NCI-H146 treated with DMSO at 0.1 percent for 48 hours (cell line): ENCODE results near the gene MGP.

ENCODE experiments used
- DNase-seq: peaks from one replicate; lab custom pipeline; 2025; ENCODE audit not compliant: unreplicated experiment; lab: John Stamatoyannopoulos, UW

Gene MGP

DNA sequence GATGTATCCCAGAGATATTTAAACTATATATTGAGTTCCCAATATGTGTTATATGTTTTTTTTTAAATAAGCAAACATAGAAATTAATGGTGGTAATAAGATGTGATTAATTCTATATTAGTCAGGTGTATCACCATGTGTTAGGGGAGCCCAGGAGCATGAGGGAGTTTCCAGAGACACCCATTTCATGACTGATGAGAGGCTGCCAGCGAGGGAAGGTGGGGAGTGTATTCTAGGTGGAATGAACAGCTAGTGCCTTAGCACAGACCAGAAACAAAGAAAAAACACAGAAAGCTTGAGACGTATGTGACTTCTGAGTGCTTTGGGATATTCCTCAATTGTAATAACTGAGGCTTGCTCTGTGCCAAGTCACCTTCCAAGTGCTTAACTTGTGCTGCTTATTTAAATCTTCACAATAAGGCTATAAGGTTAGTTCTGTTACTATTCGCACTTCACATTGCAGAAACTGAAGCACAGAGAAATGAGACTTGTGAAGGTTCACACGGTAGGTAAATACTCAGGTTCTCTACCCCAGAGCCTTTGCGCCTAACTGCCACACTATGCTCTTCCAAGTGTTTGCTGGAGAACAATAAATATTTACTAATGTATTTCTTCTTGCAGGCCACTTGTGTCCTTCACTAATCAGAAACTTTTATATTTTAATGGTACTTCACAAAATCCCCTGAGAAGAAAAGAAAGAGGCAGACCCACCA is 17.9 kb upstream of the MGP start:
- DNase-seq, result no peak

DNA sequence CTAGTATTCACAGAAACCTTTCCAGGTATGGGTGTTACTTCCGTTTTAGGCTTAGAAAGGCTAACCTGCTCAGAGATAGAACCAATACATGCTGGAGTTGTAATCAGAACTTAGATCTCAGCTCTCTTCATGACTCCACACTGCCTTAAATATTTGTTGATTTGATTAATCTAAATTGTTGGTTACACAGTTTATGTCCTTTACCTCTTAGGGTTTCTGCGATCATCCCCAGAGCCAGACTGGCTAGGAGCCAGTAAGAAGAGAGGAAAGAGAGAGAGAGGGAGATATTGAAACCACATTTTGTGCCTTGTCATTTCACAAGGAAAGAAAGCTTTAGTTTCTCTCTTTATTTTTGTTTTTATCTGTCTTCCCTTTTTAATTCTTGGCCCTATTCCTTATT is 16.8 kb upstream of the MGP start:
- DNase-seq, result no peak

DNA sequence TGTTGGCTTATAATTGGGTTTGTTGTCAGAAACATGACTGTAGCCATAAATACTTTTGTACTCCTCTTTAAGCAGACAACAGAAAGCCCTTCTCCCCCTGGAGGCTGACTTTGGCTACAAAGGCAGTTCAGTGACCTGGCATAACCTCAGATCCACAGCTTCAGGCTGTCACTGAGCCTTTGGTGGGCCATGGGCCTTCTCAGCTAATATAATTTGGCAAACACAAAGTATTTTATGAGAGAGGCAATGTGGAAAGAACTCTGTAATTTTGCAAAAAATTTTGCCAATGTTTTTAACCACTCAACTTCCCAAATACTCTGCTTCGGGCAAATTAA is 15.5 kb upstream of the MGP start:
- DNase-seq, result no peak

DNA sequence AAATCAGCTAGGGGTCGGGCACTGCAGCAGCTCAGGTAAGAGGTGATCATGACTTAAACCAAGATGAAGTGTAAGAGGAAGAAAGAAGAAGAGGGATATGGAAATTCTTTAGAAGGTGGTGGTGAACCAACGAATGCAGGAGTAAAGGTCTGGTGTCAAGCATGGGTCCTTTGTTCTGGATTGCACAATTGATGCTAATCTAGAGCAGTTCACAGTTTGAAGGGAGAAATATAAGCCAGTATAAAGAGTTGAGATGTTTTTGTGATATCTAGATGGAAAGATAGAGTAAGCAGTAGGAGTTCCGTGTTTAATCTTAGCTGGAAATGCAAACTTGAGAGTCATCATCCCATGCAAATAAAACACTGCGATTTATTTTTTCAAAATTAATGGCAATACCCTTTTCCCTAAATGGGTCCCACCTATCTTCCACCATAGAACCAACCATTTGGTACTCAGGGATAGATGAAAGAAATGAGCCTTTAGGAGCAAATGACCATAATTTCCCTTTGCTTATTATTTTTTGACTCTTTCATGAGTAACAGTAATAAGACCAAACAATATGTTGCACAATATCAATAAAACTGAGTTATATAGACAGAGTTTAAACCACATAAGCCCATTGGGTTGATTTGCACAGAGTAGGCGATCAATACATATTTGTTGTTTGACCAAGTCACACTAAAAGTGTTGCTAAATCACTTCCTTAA is 15.0 kb upstream of the MGP start:
- DNase-seq, result no peak

DNA sequence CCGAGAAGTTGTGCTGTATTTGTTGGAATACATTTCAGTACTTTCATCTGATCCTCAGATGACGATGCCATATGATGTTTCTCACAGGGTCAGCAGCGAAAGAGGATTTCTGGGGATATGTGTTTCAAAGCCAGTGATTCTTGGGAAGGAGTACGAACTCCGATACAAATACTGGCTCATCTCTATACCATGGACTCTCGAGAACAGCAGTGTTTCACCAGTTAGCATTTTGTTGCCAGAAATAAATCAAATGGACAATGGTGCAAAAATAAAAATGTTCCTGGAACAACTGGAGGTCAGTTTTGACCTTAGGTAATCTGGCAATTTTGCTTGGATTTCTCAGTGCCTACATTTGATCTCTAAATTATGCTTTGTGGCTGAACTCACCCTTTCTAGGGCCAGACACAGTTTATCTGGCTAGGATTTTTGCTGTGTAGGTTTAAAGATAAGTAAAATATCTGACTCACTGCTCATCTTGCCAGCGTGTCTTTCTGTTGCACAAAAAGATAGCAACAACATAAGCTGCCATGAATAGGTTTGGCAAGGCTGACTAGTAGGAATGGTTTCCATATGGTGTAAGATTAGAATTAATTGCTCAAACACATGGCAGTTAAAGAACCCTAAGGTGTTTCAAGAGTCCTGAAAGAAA is 11.0 kb upstream of the MGP start:
- no peak for DNase-seq

DNA sequence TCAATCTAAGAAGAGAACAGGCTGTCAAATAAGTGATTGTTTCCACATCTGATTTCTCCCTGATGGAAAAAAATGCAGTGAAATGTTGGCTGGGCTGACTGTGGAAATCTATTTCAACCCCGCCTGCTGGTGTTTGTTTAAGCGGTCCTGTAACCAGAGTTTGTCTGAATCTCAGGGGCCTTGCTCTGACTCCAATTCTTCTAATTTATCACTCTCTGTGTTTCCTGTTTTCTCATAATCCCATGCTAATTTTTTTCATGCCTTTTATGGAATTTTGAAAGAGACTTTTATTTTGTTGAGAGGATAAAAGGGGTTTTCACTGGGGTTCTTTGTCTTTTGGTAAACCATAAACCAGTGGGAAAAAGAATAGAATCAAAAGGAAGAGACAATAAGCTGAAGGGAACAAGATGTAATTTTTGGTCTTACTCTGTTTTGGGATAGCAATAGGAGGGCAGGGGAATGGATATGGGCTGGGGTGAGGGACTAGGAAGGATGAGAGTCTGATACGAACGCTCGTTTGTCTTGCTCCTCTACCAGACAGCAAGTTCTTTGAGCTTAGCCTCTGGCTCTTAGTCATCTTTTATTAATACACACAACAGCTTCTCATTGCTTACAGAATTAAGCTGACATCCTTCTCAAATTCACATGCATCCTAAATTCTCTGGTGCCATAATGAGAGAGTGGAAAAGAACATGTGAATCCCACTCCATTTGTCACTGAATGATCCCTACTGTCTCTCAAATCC is 8.0 kb upstream of the MGP start:
- DNase-seq, result no peak

DNA sequence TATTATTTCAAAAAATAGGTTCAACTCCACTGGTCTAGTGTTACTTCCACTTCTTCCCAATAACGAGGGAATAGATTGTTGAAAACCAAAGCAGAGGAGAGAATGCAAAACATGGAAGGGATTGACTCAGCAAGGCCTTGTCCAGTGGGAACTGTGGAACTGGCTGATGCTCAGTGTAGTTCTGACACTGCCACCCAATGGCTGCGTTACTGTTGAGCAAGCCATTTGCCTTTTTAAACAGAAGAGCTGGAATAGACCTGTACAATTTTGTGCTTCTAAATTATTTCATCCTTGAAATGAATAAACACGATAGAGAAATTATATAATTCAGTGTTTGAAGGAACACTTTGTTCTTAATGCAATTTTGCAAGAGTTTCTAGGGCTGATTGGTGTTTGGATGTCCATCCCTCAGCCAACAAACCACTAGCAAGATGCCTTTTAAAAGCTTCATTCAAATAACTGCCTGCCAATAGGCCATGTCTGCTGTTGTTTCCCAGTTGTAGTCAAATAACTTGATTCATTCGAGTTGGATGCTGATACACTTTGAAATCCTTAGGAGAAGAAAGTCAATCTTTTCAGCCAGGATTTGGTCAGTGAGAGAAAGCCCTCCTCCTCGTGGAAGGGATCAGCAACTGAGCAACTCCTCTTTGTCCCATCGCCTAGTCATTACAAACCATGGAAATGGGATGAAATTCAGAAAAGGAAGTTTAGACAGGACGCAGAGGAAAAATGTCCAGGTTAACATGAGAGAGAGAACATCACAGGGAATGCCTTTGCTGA is 7.3 kb upstream of the MGP start:
- no peak for DNase-seq

DNA sequence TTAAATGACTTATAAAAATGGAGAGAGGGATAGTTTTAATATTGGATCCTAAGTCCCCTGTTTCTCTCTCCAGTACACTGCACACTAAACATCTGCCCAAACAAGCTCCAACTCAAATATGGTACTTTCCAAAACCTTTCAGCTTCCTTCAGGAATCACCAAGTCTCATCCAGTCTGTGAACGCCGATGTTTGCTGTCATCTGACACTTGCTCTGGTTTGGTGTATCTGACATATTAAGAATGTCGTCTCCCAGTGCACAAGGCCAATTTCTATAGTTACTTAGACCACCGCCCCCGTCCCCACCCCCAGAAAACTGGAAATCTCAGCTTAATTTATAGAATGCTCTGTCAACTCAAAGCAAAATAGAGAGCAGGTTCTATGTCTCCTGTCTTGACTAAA is 5.0 kb upstream of the MGP start:
- DNase-seq, result no peak

DNA sequence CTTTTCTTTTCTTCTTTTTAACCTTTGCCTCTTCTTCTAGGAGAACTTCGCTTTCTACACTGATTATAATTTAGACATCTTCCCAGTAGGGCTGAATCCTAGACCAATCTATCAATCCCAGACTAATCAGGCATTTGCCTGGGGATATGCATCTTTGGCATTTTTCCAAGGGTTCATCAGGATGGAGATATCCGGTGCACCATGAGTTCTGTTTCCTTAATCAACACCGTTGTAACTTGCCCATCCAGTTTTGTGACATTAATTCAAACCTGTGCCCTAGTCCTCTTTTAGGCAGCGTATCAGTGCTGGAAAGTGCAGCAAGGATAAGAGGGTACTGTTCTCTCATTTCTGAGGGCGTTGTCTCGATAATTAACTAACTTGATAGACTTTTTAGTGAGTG is 617 bp upstream of the MGP start:
- DNase-seq, result no peak

DNA sequence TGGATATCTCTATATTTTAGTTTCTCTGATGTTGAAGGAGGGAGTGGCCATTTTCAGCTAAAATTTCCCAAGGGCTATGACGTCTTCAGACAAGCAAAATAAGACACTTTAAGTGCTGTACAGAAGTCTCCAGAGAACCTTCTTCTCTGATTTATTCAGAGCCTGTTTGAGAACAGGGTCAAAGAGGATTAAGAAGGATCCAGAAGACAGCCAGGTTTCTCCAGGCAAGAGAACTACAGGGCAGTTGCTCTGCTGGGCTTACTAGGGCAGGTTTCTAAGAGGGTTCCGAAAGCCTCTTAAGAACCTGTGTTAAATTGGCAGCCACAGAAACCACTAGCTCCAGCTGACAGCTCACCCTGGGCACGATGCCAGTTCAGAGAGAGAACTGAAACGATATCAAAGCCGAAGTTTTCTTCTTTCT is 1.2 kb downstream of the MGP start:
- no peak for DNase-seq

DNA sequence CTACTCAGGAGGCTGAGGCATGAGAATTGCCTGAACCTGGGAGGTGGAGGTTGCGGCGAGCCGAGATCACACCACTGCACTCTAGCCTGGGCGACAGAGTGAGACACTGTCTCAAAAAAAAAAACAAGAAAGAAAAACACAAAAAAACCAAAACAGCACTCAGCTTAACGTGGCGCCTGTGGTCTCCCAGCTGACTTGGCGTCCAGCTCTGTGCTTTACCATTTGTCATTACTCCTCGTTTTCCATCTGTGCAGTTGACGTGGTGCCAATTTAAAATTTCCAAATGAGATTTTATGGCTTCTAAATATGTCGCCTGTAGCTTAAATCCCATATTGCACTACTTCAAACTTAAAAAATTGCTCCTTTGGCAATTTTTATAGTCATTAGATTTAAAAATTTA is 2.0 kb downstream of the MGP start:
- no peak for DNase-seq

DNA sequence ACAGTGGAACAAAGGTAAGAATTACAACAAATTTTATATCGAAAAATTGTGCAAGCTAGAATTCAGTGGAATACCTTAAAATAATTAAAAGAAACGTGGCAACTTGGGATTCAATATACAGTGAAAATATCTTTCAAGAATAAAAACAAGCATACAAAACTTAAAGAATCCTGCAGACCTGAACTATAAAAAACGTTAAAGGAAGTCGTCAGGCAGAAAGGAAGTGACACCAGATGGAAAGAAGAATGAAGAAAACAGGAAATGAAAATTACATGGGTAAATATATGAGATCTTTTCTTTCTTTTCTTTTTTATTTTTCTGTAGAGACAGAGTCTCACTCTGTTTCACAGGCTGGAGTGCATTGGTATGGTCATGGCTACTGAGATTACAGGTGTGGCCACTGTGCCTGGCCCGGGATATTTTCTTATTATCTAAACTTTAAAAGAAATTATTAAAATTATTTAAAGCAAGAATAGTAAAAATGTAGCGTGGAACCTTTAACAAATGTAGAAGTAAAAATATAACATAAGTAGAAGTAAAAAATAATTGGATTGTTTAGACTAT is 4.7 kb downstream of the MGP start:
- DNase-seq, result no peak

DNA sequence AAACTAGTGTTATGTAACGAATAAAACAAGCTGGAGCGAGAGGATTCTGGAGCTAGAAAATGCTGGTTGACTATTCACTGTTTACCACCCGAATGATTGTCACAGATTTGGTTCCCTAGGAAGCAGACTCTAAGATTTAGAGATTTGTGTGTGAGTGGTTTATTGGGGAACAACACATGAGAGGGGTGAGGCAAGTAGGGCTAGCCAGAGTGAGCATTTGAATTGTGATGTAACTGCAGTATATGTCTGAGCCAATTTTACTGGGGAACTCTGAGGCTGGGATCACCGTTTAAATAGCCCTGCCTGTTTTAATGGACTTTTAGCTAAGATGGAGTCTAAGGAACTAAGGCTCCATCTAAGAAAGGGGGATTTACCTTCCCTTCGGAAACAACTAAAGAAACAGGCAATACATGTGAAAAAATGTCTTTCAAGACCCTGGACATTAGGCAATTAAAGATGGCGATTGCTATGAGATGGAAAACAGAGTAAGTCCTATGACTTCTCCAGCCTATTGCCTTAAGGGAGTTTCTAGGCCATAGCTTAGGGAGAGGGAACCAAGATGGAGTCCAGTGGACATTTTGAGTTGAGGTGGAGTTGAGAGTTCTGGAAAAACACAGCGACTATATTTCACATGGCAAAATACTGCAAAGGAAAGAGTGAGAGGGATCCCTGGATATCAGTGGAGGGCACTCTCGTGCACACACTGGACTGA is 6.3 kb downstream of the MGP start:
- no peak for DNase-seq

DNA sequence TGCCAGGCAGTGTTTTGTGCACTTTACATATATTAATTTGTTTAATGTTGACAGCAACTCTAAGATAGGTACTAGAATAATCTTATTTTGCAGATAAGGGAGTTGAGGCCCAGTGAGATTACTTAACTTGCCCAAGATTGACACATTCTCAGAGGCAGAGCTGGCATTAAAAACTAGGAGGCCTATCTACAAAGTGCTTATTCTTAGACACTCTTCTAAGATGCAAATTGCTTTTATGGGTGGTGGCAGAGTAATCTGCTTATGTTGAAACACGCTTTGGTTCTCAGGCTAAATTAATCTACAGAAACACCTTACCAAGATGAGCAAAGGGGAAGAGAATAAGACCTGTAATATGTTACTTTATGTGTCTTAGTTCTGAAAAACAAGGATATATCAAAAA is 7.2 kb downstream of the MGP start:
- DNase-seq, result no peak

DNA sequence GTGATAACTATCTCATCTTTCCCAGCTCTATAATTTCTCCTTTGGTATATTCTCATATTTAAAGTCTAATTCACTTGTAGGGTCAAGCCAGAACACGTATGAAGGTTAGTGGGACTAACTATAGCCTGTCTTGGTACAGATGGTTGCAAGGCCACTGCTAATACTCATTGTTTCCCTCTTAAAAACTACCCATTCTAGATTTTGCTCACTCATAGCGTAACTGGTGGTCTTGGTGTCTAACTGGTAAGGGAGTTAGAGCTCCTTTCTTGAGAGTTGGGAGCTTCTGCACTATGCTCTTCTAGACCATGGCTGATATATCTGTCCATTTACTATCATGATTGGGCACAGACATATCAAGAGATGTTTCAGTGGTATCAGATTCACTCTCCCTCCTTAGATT is 8.8 kb downstream of the MGP start:
- no peak for DNase-seq

DNA sequence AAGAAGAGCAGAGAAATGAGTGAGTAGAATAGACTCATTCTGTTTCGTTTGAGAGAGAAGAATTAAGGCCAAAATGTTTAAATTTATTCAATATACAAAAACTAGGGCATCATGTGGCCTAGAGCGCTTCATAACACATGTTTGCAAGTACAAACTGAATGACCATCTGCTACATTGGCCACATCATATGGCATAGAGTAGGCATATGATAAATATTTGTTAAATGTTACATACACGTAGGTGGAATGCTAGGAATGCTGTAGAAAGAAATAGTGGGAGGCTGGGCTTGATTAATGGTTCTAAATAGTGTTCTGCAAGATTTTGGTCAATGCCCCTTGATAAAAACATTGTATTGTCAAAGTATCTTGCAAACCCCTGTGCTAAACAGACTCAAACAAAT is 10.8 kb downstream of the MGP start:
- no peak for DNase-seq

DNA sequence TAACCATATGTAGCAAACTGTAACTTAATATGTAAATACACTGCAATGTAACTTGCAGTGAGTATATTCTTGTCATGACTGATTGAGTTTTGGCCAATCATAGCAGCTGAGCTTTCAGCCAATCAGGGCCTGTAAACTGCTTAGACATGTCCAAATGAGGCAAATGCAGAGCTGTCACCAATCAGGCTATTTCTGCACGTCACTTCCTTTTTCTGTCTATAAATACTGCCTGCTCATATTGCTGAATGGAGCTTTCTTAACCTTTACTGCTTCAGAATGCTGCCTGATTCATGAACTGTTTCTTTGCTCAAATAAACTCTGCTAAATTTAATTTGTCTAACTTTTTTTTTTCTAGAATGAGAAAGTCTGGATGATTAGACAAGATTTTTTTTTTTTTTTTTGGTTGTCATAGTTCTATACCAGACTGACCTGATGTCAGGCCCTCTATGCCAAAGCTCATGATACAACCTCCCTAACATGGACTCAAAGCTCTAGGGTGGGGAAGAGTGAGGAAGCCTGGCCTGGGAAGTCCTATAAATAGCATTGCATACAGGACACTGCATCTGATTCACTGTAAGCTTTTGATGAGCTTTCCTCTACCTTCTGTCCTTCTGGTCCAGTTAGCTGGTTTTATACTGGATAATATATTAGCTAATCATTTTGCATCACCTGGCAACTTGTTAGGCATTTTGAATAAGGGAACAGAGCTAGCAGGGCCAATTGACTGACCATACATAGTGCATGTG is 12.0 kb downstream of the MGP start:
- no peak for DNase-seq

DNA sequence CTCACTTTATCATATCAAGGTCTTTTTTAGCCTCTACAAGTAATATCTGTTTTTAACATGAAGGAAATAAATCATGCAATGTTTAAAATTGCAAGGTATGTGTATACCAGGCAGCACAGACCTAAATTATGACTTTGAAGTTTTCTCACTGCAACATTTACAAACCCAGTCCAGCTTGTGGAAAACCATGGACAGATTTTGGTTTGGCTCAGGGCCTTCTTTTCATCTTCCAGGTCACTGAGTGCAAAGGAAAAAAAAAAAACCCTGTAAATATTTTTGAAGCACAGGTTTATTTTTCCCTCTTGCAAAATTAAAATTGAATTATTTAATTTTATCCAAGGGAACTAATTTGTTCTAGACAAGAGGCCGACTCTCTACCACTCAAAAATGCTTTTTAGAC is 13.8 kb downstream of the MGP start:
- DNase-seq, result no peak

DNA sequence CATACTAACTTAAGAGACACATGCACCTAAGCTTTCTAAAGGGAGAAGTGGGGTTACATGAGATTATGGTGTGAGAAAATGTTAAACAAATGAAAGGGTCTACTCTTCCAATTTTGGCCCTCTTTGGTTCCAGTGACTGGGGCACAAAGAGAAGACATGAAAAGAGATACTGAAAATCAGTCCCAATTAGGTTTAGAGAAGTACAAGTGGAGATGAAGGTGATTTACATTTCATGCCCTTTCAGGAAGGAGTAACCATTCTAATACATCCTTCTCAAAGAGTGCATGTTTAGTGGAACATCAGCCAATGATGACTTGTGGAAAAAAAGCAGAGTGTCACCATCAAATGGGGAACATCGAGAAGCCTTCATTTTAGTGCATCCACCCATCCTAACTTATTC is 14.4 kb downstream of the MGP start:
- no peak for DNase-seq
